ENCODE results near the gene ZNF471.

Gene ZNF471

DNA sequence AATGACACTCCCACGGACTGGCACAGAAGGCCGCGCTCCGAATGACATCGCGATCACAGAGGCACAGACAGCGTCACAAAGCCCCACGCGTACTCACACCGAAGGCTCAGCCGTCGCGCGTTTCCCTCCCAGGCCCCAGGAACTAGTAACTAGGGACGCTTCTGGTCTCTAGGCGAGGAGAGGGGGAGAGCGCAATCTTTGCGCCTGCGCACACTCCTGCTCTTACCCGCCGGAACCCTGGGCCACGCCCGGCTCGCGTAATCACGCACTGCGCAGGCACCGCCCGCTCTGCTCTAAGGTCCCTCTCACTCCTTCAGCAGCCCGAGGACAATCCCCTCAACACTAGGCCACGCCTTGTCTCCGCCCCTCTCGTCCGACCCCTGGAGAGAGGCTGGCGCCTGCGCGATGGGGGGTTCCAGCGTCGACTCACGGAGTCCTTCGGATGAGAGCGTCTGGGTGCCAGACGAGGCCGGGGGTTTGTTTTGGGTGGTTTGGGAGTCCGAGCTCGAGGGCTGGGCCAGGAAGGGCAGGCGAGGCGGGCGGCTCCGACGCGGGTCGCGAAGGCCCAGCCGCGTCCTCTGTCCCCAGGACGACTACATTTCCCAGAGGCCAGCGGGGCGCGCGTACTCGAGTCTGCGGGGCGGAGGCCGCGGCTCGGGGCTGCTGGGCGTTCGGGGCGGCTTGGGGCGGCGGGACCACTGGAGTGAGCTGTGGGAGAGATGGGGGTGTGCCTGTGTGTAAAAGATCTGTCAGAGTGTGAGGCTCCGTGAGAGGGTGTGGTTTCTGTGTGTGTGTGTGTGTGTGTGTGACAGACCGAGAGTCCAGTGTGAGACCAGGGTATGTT, at the start of gene ZNF471:
ZNF471 (plus strand) TSS at position 410 of the 844 bp plus-strand sequence. CDS start 3,717 bp downstream, outside the sequence.
- peak; percentile 74 to 99 (median 97) for DNase-seq

DNA sequence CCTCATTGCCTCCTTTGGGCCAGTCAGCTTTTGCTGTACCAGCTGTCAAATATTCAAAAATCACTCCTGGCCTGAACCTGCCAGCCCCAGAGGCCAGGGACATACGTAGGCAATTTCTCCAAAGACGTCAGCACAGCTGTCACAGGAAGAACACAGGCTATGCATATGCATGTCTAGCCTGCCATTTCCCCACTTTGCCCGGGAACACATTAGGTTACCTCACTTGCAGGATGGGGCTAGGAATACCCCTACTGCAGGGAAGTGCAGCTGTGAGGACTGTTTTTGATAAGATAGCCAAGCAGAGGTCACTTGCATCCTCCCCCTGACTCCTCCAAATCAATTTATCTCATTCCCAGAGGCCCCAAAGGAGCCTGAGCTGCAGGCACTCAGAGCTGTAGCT, 33.3 kb upstream of the ZNF471 start:
- DNase-seq = no peak

DNA sequence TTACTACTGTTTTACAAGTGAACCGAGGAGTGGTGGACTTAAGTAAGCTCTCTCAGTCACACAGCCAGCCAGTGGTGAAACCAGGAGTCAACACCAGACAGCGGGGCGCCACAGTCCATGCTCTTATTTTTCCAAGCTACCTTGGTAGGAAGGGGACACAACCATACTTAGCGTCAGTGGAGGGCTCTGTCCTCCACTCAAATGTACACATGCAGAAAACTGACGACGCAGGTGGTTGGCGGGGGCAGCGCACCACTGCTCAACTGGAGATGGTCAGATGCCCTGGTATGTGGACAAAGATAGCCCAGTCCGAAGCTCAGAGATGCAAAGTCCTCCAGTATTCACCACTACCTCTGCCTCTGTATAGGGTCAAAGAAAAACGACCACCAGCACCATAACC, 31.6 kb upstream of the ZNF471 start:
- peak in 3 of 56 donors; percentile 1 to 2 (median 2) for DNase-seq

DNA sequence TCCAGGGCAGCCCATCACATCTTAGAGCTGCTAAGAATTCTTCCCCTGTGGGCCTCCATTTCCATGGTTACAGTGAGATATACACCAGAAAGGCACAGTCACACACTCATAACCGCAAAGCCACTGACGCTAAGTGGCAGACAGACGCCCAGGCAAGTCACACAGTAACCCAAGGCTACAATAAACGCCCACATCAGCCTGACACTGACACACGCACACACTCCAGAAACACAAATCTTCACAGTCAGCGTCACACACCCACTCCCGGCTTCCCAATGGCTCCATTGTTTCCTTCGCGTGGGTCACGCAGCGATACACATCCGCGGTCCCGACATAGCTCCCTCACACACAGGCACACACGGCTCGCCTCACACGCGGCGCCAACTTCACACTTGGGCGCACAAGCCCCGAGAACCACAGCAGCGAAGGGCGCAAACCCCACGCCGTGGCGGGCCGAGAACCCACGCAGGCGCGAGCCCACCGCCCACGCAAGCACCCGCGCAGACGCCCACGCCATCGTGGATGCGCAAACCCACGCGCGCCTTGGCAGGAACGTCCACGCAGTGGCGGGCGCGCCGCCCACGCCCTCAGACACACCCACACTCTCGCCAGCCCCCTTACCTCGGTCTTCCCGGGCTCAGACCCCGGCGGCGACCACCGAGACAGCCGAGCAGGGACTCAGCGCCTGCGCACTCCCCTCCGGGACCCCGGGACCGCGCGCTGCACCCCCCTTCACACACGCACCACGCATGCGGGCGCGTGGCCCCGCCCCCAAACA, 30.8 kb upstream of the ZNF471 start, which contains the start of gene ZNF667:
ZNF667 (minus strand) TSS at position 695 of the 778 bp plus-strand sequence. CDS start 14,975 bp downstream, outside the sequence.
- peak in 47 of 56 donors; percentile 3 to 73 (median 45) for DNase-seq

DNA sequence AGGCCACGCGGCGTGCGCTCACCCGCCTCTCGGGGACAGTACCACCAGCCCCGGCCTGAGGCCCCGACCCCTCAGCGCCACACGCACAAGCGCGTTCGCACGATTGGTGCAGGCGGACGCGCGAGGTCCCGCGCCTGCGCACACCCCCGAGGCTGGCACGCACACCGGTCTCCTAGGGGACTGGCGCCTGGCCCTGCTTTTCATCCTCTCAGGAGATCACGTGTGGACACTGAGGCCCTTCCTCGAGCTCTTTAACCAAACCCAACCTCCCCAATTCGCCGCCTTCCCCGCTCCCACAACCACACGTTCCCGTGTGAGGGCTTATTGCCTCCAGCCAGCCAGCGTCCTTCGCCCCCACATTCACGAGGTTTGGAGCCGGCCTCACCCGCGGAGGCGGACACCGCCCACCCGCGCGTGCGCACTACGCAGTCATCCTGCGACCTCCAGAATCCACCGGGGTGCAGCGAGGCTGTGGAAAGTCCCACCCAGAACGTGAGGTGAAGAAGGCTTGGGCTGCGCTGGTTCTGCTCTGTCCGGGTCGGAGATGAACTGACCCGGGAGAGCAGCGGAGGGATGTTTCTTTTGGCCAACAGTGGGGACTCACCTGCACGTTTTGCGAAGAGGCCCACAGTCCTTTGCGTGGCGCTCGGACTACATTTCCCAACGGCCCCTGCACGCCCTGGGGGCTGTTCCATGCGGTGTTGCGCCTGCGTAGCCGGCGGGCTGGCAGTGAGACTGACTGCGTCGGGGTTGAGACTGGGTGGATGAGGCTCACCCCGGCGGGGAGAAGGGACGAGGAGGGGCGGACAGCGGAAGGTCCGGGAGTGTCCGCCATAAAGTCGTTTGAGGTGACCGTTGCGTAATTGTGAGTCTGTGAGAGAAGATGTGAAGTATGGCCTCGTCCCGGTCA, 30.0 kb upstream of the ZNF471 start:
- peak; percentile 45 to 99 (median 92) for DNase-seq

DNA sequence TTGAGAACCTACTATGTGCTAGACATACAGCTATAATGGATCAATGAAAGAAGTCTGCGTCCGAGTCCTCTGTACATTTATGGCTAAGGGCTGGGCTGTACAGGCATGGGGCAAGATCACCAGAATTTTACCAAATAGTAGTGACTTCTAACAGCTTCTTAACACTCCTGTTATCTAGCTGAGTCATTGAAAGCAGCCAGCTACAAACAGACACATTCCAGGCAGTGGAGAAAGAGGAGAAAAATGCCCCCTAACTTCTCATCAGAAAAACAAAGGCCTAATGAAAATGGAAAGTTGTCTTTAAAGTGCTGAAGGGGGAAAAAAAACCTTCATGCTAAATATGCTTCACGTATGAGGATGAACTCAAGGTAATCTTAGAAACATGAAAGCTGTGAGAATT, 16.3 kb upstream of the ZNF471 start:
- DNase-seq = no peak

DNA sequence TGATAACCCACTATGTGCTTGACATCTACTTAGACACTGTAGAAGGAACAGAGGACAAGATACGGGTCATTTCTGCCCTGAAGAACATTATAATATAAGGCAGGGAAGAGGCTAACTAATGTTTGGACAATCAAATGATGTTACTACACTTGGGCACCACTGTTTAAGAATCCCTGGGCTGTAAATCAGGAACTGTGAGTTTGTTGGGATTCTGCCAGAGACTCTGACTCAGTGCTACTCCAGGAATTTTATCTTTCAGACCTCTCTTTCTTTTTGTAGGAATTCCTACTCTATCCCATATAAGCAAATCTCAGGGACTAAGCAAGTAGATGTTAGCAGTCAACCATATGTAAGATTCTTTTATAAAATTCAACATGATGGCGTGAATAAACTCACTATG, 3.1 kb upstream of the ZNF471 start:
- DNase-seq = no peak

DNA sequence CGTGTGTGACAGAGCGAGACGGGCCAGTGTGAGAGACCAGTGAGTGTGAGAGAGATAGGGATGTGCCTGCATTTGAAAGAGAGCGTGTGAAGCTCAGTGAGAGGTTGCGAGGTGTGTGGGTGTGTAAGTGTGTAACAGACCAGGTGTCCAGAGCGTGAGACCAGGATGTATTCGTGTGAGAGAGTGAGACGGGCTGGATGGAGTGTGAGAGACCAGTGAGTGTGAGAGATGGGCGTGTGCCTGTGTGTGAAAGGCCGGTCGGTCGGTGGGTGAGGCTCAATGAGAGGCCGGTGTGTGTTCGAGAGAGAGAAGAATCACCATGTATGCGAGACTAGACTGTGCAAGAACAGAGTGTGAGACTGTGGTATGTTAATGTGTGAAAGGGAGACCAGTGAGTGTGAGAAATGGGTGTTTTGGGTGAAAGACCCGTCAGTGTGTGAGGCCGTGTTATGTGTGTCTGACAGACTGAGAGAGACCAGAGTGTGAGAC, 679 bp downstream of the ZNF471 start:
- DNase-seq = peak in 6 of 56 donors; percentile 10 to 46 (median 26)

DNA sequence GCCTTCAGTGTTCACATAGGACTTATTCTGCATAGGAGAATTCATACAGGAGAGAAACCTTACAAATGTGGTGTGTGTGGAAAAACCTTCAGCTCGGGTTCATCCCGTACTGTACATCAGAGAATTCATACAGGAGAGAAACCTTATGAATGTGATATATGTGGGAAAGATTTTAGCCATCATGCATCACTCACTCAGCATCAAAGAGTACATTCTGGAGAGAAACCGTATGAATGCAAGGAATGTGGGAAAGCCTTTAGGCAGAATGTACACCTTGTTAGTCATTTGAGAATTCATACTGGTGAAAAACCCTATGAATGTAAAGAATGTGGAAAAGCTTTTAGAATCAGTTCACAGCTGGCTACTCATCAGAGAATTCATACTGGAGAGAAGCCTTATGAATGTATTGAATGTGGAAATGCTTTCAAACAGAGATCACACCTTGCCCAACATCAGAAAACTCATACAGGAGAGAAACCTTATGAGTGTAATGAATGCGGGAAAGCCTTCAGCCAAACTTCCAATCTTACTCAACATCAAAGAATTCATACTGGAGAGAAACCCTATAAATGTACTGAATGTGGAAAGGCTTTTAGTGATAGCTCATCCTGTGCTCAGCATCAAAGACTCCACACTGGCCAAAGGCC, 17.7 kb downstream of the ZNF471 start:
- no peak for DNase-seq

DNA sequence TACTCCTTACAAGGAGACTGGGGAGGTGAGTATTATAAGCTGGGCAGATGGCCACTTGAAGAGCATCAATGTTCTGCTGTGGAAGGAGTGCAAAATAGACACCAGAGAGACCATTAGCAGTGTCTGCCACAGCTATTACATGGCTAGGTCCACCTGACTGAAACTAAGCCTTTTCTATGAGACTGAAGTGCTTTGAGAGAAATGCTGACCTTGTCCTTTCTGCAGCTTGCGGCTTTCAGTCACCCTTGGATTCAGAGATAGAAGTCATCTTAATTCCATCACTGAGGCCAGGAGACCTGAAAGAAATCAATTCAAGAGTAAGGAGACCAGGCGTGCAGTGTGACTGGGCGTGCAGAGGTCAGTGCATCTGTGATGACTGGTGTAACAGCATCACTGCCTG, 29.8 kb downstream of the ZNF471 start:
- DNase-seq = no peak

DNA sequence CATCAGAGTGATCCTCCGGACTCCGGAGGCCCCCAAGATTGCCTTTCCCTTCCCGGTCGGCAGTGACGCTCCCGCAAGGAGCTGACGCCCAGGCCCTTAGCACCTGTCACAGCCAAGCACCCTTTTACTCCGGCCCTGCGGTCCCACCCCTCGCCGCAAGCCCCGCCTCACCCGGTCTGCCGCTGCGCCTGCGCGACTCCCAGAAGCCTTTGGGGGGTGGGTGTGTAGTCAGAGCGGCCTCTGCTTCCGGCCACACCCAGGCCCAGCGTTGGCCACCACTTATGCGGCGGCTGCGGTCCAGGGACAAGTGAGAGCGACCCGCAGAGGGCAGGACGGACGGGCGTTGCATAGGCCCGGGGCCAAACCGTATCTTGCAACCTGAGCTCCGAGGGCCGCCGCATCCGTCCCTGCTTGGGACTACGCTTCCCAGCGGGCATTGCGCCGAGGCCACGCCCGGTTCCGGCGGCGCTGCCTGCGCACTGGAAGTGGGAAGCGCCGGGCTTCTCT, 30.7 kb downstream of the ZNF471 start:
- peak; percentile 57 to 98 (median 91) for DNase-seq

DNA sequence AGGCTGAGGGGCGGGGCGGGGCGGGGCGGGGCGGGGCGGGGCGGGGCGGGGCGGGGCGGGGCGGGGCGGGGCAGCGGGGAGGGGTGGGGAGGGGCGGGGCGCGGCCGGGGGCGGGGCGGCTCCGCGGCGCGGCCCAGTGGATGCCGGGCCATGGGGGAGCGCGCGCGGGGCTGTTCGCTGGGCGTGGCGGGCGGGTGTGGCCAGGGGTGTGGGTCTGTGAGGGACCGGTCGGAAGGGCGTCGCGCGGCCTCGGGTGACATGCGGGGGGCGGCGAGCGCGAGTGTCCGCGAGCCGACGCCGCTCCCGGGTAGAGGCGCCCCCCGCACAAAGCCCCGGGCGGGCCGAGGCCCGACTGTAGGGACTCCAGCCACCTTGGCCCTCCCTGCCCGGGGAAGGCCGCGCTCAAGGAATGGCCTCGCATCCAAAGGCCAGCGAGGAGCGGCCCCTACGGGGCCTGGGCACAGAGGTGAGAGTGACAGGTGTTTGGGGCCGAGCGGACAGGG, 31.2 kb downstream of the ZNF471 start, which contains the start of gene ZFP28:
ZFP28 (plus strand) TSS at position 188 of the 503 bp plus-strand sequence; CDS start at position 259, 71 bp downstream.
- peak in 26 of 56 donors; percentile 24 to 90 (median 72) for DNase-seq

DNA sequence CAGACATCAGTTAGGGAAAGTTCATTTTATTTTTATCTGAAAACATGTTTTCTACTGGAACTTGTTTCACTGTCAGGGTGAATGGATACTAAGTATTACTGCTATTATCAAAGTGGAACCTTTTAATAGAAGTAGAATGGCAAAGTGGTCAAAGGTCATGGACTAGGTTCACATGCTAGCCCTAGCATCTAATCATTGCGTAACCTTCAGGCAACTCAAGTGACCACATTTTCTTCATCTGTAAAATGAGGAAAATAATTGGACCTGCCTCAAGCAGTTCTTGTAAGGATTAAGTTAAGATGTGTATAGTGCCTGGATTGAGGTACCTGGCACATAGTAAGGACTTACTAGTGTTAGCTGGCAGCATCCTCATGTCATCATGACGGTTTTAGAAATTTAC, 36.1 kb downstream of the ZNF471 start:
- no peak for DNase-seq

DNA sequence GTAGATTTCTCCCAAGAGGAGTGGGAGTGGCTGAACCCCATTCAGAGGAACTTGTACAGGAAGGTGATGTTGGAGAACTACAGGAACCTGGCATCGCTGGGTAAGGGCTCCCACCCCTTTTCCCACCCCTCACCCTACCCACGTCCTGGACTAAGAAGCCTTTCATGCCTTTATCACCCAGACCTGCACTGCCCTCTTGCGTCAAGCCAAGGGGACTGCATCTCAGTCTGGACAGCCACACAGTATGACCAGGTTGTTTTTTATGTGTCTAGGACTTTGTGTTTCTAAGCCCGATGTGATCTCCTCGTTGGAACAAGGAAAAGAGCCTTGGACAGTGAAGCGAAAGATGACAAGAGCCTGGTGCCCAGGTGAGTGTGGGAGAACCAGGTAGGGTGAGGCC, 39.9 kb downstream of the ZNF471 start:
- DNase-seq = no peak

DNA sequence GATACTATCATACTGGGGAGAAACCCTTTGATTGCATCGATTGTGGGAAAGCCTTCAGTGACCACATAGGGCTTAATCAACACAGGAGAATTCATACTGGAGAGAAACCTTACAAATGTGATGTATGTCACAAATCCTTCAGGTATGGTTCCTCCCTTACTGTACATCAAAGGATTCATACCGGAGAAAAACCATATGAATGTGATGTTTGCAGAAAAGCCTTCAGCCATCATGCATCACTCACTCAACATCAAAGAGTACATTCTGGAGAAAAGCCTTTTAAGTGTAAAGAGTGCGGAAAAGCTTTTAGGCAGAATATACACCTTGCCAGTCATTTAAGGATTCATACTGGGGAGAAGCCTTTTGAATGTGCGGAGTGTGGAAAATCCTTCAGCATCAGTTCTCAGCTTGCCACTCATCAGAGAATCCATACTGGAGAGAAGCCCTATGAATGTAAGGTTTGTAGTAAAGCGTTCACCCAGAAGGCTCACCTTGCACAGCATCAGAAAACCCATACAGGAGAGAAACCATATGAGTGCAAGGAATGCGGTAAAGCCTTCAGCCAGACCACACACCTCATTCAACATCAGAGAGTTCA, 46.7 kb downstream of the ZNF471 start:
- DNase-seq = no peak

DNA sequence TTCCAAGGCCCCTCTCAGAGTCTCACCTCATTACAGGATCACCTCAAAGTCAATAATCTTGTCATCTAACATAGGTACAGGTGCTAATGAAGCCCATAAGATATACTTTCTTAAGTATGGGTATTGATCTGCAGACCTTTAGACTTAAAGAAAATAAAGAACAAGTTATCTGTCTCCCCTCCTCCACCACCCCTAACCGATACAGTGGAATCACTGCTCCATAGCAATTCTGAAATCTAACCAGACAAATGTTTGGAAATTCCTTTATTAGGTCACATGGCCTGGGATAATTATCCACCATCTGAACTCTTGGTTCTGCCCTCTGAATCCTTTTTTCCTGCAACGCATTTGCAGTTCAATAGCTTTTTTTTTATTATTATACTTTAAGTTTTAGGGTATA, 55.1 kb downstream of the ZNF471 start:
- DNase-seq = no peak

DNA sequence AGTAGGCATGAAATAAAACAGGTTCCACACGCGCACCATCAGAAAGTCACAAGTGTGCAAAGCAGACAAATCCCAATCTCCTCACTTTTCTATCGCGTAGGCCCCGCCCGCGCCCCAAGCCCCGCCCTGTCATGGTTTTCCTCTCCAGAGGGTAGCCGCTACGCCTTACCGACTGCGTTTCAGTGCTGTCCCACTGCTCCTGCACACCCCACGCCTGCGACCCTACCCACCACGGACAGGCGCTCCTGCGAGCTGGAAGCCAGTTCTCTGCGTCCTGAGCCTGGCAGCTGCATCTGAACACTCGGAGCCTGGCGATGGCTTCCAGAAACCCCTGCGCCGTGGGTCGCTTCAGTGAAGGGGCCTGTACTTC, 59.2 kb downstream of the ZNF471 start:
- peak in 32 of 56 donors; percentile 6 to 72 (median 48) for DNase-seq

DNA sequence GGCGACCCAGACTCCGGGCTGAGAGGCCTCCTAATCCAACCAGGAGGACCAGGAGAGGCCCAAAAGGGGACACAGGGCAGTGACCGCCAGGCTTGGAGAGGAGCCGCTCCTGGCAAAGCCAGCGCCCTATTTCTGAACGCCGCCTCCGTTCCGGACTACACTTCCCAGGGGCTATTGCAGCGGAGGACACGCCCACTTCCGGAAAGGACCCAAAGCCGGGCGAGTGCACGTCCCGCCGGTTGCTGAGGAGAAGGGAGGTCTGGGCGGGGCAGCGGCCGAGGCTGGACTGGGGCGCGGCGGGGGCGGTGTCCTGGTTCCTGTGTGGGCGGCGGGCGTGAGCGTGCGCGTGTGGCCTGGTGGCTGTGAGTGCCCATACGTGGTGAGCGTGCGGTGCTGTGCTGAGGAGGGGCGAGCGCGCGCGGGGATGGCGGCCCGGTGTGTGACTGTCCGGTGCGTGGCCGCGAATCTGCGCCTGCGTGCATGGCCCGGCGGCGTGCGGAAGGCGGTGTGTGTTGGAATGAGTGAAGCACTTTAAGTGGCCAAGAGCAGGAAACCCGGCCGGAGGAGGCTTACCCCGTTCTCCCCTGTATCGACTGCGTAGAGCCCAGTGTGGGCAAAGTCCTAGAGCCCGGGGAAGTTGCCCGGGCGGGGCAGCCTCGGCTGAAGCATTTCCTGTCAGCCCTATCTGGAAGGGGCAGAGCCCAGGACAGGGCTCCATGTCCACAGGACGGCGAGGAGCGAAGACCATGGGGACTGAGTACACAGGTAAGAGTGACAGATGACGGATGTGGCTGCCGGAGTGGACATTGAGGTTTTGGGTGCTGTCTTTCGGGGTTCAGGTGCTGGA, 59.8 kb downstream of the ZNF471 start, which contains the start of gene ZNF470:
ZNF470 (plus strand) TSS at position 195 of the 847 bp plus-strand sequence. CDS start 2,844 bp downstream, outside the sequence.
- peak; percentile 28 to 94 (median 84) for DNase-seq

Measured in amygdala (tissue), 56 donors.